Sigmoid colon (tissue), 7 donors: ENCODE results near the gene PRKAG2. TPM values are rescaled to one million over a fixed set of nuclear protein-coding genes. Genes with fewer than 3 reads are reported as not detected.

Experiments
- DNase-seq: peaks from one replicate; pipeline ENCODE4 v3.0.0-alpha.2; 2019
- H3K27ac ChIP-seq, 4 donors: fragments of 200-600 bp; sonication (generic); one replicate each; pipeline ENCODE4 v1.5.1; 2016 to 2019; ENCODE audit warnings: mild to moderate bottlenecking in 1 of 4
- H3K27me3 ChIP-seq, 3 donors: fragments of 200-600 bp; sonication (generic); one replicate each; pipeline ENCODE4 v1.5.1; 2019; ENCODE audit warnings: mild to moderate bottlenecking in 1 of 3
- H3K36me3 ChIP-seq, 4 donors: fragments of 200-600 bp; sonication (generic); one replicate each; pipeline ENCODE4 v1.5.1; 2016 to 2019
- H3K4me1 ChIP-seq, 4 donors: fragments of 200-600 bp; sonication (generic); one replicate each; pipeline ENCODE4 v1.5.1; 2017 to 2019
- H3K4me3 ChIP-seq, 4 donors: fragments of 200-600 bp; sonication (generic); one replicate each; pipeline ENCODE4 v1.5.1; 2017 to 2019; ENCODE audit warnings: mild to moderate bottlenecking in 2 of 4, moderate library complexity in 1 of 4
- H3K9me3 ChIP-seq, 4 donors: fragments of 200-600 bp in 3 of 4; sonication (generic) in 3 of 4; one replicate each; pipeline versions ENCODE4 v1.5.1 to v1.6.1; 2013 to 2019
- EP300 ChIP-seq, 4 donors: sonication (generic); formaldehyde crosslinking; IDR thresholded peaks; one replicate each; pipeline ENCODE4 v1.6.1; 2017; ENCODE audit warnings: antibody characterized with exemption in 4 of 4
- POLR2A ChIP-seq, 2 donors: fragments of 450-650 bp; IDR thresholded peaks; one replicate each; pipeline ENCODE4 v1.6.1; 2016; ENCODE audit warnings: antibody characterized with exemption in 2 of 2, mild to moderate bottlenecking in 2 of 2, moderate library complexity in 2 of 2
- POLR2AphosphoS5 ChIP-seq, 4 donors: sonication (generic); formaldehyde crosslinking; IDR thresholded peaks; one replicate each; pipeline ENCODE4 v1.6.1; 2017; ENCODE audit warnings: antibody characterized with exemption in 4 of 4
- WGBS, 2 donors: extraction: QIAGEN DNeasy Blood & Tissue Kit; methylation state at CpG; one replicate each; pipeline ENCODE4 v1.1.7; 2013; 5-methylcytosine and 5-hydroxymethylcytosine counted together
- intact Hi-C: fragments of 100-400 bp; cut with DNase I; formaldehyde crosslinking; loops from one replicate; pipeline ENCODE4 v1.15.1; 2023
- polyA plus RNA-seq, 3 donors: library from polyadenylated mRNA; stranded (reverse); fragments of 200-250 nt; gene quantifications; one replicate each; pipeline ENCODE4 v1.2.3, GENCODE V29; 2013
- total RNA-seq, 4 donors: library from RNA; depleted of rRNA; stranded (reverse); fragments of >200 nt; gene quantifications; one replicate each; pipeline ENCODE4 v1.1.0, GENCODE V29; 2016
- TF ChIP-seq, protein P1 (sequence below), 4 experiments: fragments of 450-650 bp in 3 of 4; fragments of 200-600 bp in 1 of 4; IDR thresholded peaks; one replicate each; pipeline ENCODE4 v1.5.1; 2016 to 2019; ENCODE audit warnings: antibody characterized with exemption in 4 of 4, mild to moderate bottlenecking in 3 of 4, moderate library complexity in 2 of 4
- donor health status: healthy with polysubstance abuse.
- donor health status: Bipolar disorder and iron deficiency.
- donor health status: healthy.

PRKAG2 gene
- total and polyA plus RNA-seq, 7 donors = 19.2 to 51.2 (median 37.1) TPM

DNA sequence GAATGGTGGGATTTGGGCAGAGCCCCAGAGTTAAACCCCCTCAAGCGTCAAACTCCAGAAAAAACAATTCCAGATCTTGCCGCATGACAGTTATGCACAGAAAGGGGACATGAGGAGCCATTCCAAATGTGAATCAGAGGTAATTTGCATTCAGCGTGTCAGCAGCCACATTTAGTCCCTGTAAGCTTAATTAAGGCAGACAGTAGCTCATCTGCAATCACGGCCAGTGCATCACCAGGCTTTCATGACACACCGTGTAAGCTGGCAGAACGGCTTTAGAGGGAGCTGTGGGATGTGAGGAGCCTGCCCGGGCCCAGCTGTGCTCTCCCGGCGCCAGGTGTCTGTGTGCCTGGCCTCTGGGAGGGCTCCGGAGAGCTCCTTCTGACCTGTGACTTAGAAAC, 18.7 kb upstream of the PRKAG2 start:
- Histone ChIP-seq H3K4me1 (no peaks in the 10 kb centered on the region), H3K27ac (no peak overlapping the region), H3K27me3 (peaks cover 0 to 20% (median 0%) of the 10 kb centered on the region in 3 donors), H3K36me3 (no peaks in the 10 kb centered on the region), H3K9me3 (no peaks in the 10 kb centered on the region), H3K4me3 (no peak overlapping the region)
- WGBS, 2 donors = 68 to 91% methylated on average over 10 of the region's 10 CpGs
- intact Hi-C loops = no loop called here
- DNase-seq = peak; percentile 39
- TF ChIP-seq POLR2A (IDR thresholded peaks at IDR 0.05) (no peak), EP300 (IDR thresholded peaks at IDR 0.05) (no peak), POLR2AphosphoS5 (IDR thresholded peaks at IDR 0.05) (no peak)
- TF ChIP-seq, protein P1, sequence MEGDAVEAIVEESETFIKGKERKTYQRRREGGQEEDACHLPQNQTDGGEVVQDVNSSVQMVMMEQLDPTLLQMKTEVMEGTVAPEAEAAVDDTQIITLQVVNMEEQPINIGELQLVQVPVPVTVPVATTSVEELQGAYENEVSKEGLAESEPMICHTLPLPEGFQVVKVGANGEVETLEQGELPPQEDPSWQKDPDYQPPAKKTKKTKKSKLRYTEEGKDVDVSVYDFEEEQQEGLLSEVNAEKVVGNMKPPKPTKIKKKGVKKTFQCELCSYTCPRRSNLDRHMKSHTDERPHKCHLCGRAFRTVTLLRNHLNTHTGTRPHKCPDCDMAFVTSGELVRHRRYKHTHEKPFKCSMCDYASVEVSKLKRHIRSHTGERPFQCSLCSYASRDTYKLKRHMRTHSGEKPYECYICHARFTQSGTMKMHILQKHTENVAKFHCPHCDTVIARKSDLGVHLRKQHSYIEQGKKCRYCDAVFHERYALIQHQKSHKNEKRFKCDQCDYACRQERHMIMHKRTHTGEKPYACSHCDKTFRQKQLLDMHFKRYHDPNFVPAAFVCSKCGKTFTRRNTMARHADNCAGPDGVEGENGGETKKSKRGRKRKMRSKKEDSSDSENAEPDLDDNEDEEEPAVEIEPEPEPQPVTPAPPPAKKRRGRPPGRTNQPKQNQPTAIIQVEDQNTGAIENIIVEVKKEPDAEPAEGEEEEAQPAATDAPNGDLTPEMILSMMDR (IDR thresholded peaks at IDR 0.05) = no peak

- Histone ChIP-seq H3K27ac (no peak overlapping the region), H3K4me3 (no peak overlapping the region), H3K4me1 (no peaks in the 10 kb centered on the region), H3K27me3 (peaks cover 0 to 24% (median 0%) of the 10 kb centered on the region in 3 donors), H3K9me3 (no peaks in the 10 kb centered on the region), H3K36me3 (no peaks in the 10 kb centered on the region)
- intact Hi-C loops = no loop called here
- TF ChIP-seq EP300 (IDR thresholded peaks at IDR 0.05) = no peak
- no peak for TF ChIP-seq POLR2A (IDR thresholded peaks at IDR 0.05)
- TF ChIP-seq, protein P1 (IDR thresholded peaks at IDR 0.05) = no peak
- TF ChIP-seq POLR2AphosphoS5 (IDR thresholded peaks at IDR 0.05) = no peak
- DNase-seq = no peak
- WGBS, 2 donors = 25 to 71% methylated on average over 21 of the region's 21 CpGs
These were observed 18.2 kb upstream of the PRKAG2 start for GRCh38 chr7:151895008-151895630.

DNA sequence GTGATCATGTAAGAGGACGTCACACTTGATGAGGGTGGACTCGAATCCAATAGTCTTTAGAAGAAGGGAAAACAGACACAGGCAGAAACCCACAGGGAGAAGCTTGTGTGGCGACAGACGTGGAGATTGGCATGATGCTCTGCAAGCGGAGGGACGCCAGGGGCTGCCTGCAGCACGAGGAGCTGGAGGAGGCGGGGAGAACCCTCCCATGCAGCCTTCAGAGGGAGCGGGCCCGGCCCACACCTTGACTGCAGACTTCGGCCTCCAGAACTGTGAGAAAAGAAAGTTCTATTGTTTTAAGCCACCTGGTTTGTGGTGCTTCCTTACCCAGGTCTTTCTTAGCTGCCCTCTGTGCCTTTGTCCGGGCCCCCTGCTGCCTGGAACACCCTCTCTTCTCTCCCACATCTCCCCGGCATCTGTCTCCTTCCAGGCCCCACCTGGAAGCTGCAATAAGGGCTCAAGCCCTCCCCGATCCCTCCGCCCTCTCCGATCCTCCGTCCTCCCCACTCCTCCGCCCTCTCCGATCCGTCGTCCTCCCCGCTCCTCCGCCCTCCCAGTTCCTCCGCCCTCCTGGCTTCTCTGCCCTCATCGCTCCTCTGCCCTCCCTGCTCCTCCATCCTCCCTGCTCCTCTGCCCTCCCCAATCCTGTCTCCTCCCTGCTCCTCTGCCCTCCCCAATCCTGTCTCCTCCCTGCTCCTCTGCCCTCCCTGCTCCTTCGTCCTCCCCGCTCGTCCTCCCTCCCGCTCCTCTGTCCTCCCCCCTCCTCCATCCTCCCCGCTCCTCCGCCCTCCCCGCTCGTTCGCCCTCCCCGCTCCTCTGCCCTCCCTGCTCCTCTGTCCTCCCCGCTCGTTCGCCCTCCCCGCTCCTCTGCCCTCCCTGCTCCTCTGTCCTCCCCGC, 17.4 kb upstream of the PRKAG2 start:
- H3K27ac ChIP-seq = no peak overlapping the region
- H3K4me1 ChIP-seq = no peaks in the 10 kb centered on the region
- intact Hi-C loops = no loop called here
- H3K27me3 ChIP-seq = peaks cover 0 to 16% (median 0%) of the 10 kb centered on the region in 3 donors
- 20 to 77% methylated on average over 39 to 40 of the region's 40 CpGs for WGBS, 2 donors
- DNase-seq = no peak
- H3K36me3 ChIP-seq = no peaks in the 10 kb centered on the region
- H3K9me3 ChIP-seq = no peaks in the 10 kb centered on the region
- TF ChIP-seq, protein P1 (IDR thresholded peaks at IDR 0.05) = no peak
- TF ChIP-seq EP300 (IDR thresholded peaks at IDR 0.05) (no peak), POLR2AphosphoS5 (IDR thresholded peaks at IDR 0.05) (no peak), POLR2A (IDR thresholded peaks at IDR 0.05) (no peak)
- no peak overlapping the region for H3K4me3 ChIP-seq

DNA sequence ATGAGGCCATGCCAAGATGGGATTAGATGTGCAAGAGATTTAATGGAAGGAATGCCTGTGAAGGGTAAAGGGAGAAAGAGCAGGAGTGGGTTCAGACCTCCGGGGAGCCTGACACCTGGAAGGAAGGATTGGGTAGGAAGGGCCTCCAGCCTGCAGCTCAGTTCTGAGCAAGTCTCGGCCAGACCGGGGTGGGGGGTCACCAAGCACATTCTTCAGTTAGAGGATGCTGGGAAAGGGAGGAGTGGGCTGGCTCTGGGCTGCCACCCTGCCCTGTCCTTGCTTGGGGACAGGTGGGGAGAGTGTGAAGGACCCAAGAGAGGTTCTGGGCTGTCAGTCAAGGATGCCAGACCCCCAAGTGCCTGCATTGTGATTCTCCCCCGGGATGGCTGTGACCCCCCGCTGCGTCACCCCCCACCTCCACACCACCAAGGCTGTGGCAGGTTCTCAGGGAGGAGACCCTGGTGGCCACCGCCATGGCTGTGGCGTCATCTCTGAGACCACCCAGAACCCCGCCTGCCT, 16.5 kb upstream of the PRKAG2 start:
- peak; percentile 27 for DNase-seq
- TF ChIP-seq, protein P1 (IDR thresholded peaks at IDR 0.05) = no peak
- TF ChIP-seq EP300 (IDR thresholded peaks at IDR 0.05) (no peak), POLR2A (IDR thresholded peaks at IDR 0.05) (no peak), POLR2AphosphoS5 (IDR thresholded peaks at IDR 0.05) (no peak)
- no peak overlapping the region for H3K27ac ChIP-seq
- intact Hi-C loops = no loop called here
- 84 to 93% methylated on average over 9 of the region's 9 CpGs for WGBS, 2 donors
- no peaks in the 10 kb centered on the region for H3K9me3 ChIP-seq
- no peak overlapping the region for H3K4me3 ChIP-seq
- no peaks in the 10 kb centered on the region for H3K4me1 ChIP-seq
- H3K27me3 ChIP-seq = peaks cover 0 to 13% (median 0%) of the 10 kb centered on the region in 3 donors
- H3K36me3 ChIP-seq = no peaks in the 10 kb centered on the region
